AG04450 (cell line): ENCODE data around the gene SERPINB4. TPM values are rescaled to one million over a fixed set of nuclear protein-coding genes. Genes with fewer than 3 reads are reported as not detected.

ENCODE experiments used
- CTCF ChIA-PET: fragments of 300-600, 350-600 bp; formaldehyde crosslinking; extraction: SDS; loops from one replicate; lab custom pipeline; 2022; ENCODE audit warnings: antibody characterized with exemption, inconsistent platforms; lab: Charles Lee
- POLR2A ChIA-PET: fragments of 350-600 bp; formaldehyde crosslinking; extraction: SDS; loops from one replicate; lab custom pipeline; 2021; ENCODE audit warnings: antibody characterized with exemption, inconsistent platforms; lab: Yijun Ruan, JAX
- DNase-seq: peaks from one replicate; pipeline ENCODE4 v3.0.0-alpha.2; 2011; ENCODE audit warnings: low read depth, low spot score
- H3K27ac ChIP-seq: one replicate; pipeline ENCODE4 v1.5.1; 2012; ENCODE audit warnings: low read depth, low read length, control low read depth
- H3K27me3 ChIP-seq: one replicate; pipeline ENCODE4 v1.6.0; 2012; ENCODE audit warnings: low read length; ENCODE audit not compliant: control insufficient read depth, insufficient read depth
- H3K4me3 ChIP-seq: 2 replicates; pipeline ENCODE4 v1.5.1; 2011; ENCODE audit warnings: mild to moderate bottlenecking, low read depth, low read length, control low read depth
- H3K9me3 ChIP-seq: 2 replicates; pipeline ENCODE4 v1.5.1; 2012; ENCODE audit warnings: low read length; ENCODE audit not compliant: control insufficient read depth, insufficient read depth
- polyA plus RNA-seq: library from polyadenylated mRNA; depleted of rRNA; stranded (reverse); fragments of >200 nt; gene quantifications from 2 replicates; pipeline ENCODE4 v1.2.3, GENCODE V29; 2011
- TF ChIP-seq, protein P1 (sequence below): IDR thresholded peaks from 2 replicates; pipeline ENCODE4 v1.5.1; 2011; ENCODE audit warnings: low read depth, low read length, control low read depth, inconsistent platforms

The SERPINB4 gene
- polyA plus RNA-seq, 1 experiment, result not detected

GRCh38 chr18:63613420-63613819 lies 30.6 kb downstream of the SERPINB4 start:
- TF ChIP-seq, protein P1, sequence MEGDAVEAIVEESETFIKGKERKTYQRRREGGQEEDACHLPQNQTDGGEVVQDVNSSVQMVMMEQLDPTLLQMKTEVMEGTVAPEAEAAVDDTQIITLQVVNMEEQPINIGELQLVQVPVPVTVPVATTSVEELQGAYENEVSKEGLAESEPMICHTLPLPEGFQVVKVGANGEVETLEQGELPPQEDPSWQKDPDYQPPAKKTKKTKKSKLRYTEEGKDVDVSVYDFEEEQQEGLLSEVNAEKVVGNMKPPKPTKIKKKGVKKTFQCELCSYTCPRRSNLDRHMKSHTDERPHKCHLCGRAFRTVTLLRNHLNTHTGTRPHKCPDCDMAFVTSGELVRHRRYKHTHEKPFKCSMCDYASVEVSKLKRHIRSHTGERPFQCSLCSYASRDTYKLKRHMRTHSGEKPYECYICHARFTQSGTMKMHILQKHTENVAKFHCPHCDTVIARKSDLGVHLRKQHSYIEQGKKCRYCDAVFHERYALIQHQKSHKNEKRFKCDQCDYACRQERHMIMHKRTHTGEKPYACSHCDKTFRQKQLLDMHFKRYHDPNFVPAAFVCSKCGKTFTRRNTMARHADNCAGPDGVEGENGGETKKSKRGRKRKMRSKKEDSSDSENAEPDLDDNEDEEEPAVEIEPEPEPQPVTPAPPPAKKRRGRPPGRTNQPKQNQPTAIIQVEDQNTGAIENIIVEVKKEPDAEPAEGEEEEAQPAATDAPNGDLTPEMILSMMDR, result no peak
- POLR2A ChIA-PET, result no interaction called here
- CTCF ChIA-PET, result no interaction called here

DNA sequence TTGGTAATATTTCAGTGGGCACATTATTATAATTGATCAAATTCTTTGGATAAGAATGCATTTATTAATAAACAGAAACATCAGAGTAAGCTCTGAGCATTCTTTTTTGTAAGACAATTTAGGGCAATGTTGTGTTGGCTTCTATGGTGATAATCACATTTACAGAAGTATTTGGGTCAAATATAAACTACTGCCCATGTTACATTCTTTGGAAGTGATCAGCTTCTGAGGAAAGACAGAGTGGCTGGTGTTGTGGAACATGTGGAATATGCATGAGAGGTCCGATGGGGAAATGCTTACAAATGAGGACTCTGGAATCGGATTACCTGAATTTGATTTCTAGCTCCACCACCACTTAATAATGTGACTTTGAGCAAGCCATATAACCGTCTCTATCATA lies 37.5 kb downstream of the SERPINB4 start:
- H3K4me3 ChIP-seq, result no peak overlapping the region
- H3K27me3 ChIP-seq, result no peaks in the 10 kb centered on the region
- DNase-seq, result no peak
- no peak overlapping the region for H3K27ac ChIP-seq
- TF ChIP-seq, protein P1, result no peak
- H3K9me3 ChIP-seq, result no peaks in the 10 kb centered on the region
- POLR2A ChIA-PET, result no interaction called here
- CTCF ChIA-PET, result interaction anchor here (4.2 kb wide), 1 partner anchor 28 kb away, joined by 17 read pairs; no protein-coding TSS in a partner anchor

More at GRCh38 chr18:63613420-63613819, 30.6 kb downstream of the SERPINB4 start:
- Histone ChIP-seq H3K9me3 (no peaks in the 10 kb centered on the region), H3K27me3 (peaks cover 4% of the 10 kb centered on the region), H3K27ac (no peak overlapping the region), H3K4me3 (no peak overlapping the region)
- DNase-seq, result no peak

DNA sequence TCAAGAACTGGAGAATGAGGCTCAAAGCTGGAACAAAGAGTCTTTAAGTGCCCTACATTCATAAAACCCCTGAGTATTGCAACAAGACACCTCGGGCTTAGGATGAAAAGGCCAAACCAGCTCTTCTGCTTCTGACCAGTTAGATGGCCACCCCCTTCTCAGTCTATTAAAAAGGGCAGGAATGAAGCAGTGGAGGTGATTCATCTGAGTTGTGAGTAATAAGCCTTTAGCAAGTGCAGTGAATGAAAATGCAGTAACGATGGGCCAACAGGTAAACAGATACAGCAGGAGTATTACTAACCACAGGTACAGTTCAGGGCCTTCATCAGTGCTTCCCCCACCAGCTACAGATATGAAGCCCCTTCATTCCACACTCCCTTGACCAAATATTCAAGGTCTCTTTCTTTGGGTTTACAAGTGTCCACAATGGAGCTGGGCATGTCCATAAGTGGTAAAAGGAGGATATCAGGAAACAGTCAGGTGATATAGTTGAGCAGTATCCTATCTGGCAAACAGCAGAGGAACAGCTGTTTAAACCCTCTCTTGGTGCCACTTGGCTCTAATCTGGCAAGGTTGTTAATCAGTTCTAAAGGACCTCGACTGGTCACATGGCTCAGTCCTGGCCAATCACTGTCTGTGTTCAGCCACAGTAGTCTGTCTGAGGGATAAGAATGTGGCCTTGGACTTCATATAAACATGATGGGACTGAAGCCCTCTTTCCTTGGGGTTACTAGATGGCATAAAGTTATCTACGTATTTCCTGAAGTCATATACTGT lies 39.1 kb downstream of the SERPINB4 start:
- no peaks in the 10 kb centered on the region for H3K27me3 ChIP-seq
- TF ChIP-seq, protein P1, result no peak
- no peak for DNase-seq
- ChIA-PET POLR2A (no interaction called here), CTCF (interaction anchor here (1.0 to 4.2 kb wide), 3 partner anchors 26 to 243 kb away, joined by 3 to 17 read pairs (median 5); no protein-coding TSS in a partner anchor)
- no peak overlapping the region for H3K27ac ChIP-seq
- H3K9me3 ChIP-seq, result no peaks in the 10 kb centered on the region
- no peak overlapping the region for H3K4me3 ChIP-seq

GRCh38 chr18:63603772-63604171 lies 40.3 kb downstream of the SERPINB4 start:
- no peak overlapping the region for H3K27ac ChIP-seq
- CTCF ChIA-PET, result interaction anchor here (1.1 to 4.2 kb wide), 2 partner anchors 25 to 588 kb away, joined by 4 to 17 read pairs; no protein-coding TSS in a partner anchor
- no peak for DNase-seq

More at GRCh38 chr18:63603772-63604171, 40.3 kb downstream of the SERPINB4 start:
- Histone ChIP-seq H3K9me3 (no peaks in the 10 kb centered on the region), H3K27me3 (no peaks in the 10 kb centered on the region), H3K4me3 (no peak overlapping the region)
- POLR2A ChIA-PET, result no interaction called here
- TF ChIP-seq, protein P1, result no peak
